GM18519 (cell line): ENCODE measurements around the gene STPG3.

Experiments
- ATAC-seq: cut with Tn5 transposase; IDR thresholded peaks from one replicate; pipeline ENCODE4 v1.9.1; 2021; ENCODE audit warnings: mild to moderate bottlenecking, moderate library complexity; ENCODE audit not compliant: unreplicated experiment, low FRiP score

The STPG3 gene

GRCh38 chr9:137264067-137264466 lies 13.0 kb downstream of the STPG3 start:
- ATAC-seq = no peak

DNA sequence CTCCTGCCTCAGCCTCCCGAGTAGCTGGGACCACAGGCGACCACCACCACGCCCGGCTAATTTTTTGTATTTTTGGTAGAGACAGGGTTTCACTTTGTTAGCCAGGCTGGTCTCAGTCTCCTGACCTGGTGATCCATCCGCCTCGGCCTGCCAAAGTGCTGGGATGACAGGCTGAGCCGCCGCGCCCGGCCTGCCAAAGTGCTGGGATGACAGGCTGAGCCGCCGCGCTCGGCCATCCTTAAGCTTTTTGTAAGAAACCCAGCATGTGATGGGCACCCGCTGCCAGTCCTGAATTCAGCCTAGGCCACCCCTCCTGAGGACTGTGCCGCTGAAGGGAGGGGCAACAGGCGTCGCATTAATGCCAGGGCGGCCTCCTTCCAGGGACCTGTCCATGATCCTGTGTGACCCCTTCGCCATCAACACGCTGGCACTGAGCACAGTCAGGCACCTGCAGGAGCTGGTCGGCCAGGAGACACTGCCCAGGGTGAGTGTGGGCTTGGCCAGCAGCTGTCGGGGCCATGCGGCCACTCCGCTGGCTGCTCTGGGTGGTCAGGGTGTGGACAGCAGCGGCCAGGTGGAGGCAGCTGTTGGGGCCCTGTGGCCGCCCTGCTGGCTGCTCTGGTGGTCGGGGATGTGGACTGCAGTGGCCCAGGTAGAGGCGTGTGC lies 14.5 kb downstream of the STPG3 start:
- no peak for ATAC-seq

- no peak for ATAC-seq
These were observed 15.1 kb downstream of the STPG3 start for GRCh38 chr9:137266162-137266527.

- no peak for ATAC-seq
These were observed 15.7 kb downstream of the STPG3 start for GRCh38 chr9:137266585-137267453.

DNA sequence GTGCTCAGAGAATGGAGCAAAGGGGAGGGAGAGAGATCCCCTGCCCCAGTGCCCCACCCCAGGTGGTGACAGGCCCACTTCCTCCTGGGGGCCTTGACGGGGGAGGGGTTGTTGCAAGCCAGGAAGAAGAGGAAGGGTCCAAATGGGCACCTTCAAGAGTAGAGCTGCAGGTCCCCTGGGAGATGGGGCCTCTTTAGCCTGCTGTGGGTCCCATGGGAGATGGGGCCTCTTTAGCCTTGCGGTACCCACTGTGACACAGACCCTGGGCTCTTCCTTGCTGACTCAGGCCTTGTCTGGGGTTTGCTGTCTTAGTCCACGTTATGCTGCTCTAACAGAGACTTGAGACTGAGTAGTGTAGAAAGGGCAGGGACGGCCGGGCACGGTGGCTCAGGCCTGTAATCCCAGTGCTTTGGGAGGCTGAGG lies 16.9 kb downstream of the STPG3 start:
- no peak for ATAC-seq

DNA sequence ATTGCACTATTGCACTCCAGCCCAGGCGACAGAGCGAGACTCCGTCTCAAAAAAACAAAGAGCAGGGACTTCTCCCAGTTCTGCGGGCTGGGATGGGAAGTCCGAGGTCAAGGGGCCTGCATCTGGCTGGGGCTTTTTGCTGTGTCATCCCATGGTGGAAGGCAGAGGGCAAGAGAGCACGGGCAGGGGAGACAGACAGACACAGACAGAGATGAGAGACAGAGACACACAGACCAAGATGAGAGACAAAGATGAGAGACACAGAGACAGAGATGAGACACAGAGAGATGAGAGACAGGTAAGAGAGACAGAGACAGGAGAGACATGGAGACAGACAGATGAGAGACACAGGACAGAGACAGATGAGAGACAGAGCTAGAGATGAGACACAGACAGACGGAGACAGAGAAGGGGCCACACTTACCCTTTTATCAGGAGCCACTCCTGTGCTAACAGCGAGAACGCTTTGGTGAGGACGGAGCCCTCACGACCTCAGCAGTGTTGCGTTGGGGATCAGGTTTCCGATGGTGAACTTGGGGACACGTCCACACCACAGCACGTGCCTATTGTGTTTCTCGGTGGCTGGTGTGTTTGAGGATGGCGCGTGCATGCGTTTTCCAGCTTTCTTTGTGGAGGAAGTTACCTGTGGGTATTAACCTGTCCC lies 17.6 kb downstream of the STPG3 start:
- ATAC-seq = no peak

DNA sequence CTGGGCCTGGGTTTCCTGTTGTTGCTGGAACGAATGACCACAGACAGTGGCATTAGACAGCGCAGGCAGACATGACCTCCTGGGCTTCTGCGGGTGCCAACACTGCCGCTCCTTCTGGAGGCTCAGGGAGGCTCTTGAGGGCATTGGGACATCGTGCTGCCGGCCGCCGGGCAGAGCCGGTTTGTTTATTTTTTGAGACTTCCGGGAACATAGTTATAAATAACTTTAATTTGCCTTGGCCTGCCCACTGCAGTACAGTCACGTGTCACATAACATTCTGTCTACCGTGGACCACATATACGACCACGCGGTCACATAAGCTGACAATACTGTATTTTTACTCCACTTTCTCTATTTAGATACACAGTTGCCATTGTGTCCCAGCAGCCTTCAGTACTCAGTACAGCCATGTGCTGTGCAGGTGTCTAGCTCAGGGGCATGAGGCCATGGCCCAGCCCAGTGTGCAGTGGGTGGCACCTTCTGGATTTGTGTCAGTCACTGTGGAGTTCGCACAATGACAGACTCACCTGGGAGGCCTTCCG lies 18.2 kb downstream of the STPG3 start:
- ATAC-seq = no peak

GRCh38 chr9:137270929-137271695 lies 20.0 kb downstream of the STPG3 start:
- no peak for ATAC-seq

GRCh38 chr9:137271696-137272076 lies 20.6 kb downstream of the STPG3 start:
- ATAC-seq = no peak

DNA sequence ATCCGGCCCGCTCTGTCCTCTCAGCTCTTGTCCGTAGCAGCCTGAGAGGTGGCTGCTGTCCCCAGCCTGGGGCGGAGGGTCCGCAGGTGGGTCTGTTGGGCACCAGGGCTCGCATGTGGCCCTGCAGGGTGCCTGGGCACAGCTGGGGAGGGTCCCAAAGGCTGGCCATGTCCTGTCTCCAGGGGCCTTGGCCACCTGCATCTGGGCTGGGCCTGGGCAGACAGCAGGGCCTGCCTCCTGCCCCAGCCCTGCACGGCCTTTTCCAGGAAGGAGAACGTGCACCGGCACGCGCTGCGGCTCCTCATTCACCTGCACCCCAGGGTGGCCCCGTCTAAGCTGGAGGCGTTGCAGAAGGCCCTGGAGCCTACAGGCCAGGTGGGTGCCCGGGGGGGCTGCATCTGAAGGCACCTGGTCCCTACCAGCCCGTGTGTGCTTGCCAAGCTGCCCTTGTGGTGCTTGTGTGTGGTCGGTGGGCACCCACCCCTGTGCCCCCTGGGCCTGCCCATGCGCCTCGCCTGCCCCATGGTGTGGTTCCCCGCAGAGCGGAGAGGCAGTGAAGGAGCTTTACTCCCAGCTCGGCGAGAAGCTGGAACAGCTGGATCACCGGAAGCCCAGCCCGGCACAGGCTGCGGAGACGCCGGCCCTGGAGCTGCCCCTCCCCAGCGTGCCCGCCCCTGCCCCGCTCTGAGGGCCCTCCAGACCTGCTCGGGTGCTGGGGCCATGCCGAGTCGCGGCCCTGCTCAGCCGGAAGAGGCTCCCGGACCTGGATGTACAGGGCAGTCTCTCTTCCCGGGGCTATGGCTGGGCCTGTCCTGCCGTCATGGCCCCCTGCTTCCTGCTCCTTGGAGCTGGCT lies 21.4 kb downstream of the STPG3 start:
- no peak for ATAC-seq

DNA sequence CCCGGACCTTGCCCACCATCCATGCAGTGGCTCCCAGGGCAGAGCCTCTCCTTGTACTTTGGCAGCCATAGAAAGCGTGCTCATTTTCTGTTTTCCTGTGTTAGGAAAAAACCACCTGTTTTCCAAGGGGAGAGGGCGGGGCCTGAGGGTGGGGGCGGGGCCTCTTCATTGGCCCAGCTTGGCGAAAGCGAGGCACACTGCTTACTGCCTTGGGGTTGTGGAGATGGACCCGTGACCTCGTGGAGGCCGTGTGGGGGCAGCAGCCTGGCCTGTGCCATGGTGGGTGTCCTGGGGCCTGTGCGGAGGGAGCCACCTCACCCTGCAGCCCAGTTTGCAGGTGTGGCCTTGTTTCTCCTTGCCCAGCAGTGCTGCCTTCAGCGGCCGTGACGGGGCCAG lies 22.0 kb downstream of the STPG3 start:
- ATAC-seq = no peak

DNA sequence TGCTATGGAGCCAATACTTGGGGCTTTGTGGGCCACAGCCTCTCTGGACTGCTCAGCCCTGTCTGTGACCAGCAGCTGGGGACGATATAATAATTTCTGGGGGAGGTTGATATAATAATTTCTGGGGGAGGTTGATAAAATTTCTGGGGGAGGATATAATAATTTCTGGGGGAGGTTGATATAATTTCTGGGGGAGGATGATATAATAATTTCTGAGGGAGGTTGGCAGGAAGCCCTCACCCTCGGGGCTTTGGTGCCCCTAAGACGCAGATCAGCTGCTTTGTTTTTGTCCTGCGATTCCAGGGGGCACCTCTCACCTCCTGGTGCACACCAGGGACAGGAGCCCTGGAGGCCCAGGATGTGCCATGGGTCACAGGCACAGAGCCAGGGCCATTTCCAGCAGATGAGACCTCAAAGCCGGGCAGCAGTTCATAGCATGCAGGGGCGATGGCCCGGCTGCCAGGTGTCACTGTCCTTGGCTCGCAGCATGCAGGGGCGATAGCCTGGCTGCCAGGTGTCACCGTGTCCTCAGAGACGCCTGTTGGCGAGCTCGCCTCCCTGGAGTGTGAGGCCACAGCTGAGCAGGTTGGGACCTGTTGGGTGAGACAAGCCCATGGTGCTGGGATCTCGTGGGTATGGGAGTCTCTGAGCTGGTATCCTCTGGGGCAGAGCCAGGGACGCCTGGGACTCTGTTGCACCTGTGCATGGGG lies 22.7 kb downstream of the STPG3 start:
- ATAC-seq = no peak

DNA sequence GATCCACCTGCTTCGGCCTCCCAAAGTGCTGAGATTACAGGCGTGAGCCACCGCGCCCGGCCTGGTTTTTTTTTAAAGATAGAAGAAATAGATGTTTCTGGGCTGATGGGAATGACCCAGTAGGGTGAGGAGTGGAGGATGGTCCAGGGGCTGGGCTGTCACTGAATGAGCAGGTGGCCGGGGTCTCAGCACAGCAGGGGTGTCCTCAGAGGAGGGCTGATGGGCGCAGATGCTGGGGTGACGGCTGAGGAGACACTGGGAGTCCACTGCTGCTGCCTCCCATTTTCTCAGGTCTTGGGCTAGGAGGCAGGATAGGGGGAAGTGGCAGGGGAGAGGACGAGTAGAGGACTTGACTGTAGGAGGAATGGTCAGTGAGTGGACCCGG lies 24.1 kb downstream of the STPG3 start:
- ATAC-seq = no peak

- ATAC-seq = no peak
These were observed 24.7 kb downstream of the STPG3 start for GRCh38 chr9:137275588-137276472.

DNA sequence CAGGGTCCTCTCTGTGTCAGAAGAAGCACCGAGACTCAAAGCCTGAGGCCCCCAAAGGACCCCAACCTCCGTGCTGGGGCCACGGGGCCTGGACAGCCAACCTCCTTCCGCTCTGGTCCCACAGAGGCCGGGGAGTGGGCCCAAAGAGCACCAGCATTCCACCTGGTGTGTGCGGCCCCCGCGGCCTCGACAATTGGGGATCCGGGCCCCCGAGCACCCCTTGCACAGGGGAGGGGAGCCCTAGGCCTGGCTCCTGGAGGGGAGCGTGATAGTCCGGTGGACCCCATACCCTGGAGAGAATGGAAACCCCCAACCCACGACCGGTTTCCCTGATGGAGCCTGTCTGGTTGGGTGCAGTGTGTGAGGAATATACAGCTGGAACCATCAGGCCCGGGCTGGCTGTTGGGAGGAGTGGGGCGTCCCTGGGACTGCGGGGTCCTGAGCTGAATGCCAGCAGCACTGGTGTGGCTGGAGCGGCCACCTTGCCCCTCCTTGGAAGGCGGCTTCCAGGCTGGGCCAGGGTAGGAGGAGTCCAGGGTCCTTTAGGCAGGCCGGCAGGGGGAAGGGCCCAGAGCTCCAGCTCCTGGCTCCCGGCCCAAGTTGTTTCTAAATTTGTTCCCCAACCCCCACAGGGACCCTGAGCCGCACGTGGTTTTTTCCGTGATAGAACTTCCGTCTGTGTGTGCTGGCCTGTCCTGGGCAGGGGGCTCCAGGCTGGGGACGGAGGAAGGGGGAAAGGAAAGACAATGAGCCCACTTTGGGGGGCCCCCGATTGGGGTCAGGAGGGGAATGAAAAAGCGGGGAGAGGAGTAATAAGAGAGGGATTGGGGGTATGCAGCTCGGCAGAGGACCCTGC lies 25.6 kb downstream of the STPG3 start:
- ATAC-seq = no peak

- ATAC-seq = peak; percentile 39
These were observed 26.4 kb downstream of the STPG3 start, which contains the start of gene TOR4A for GRCh38 chr9:137277329-137278041. Gene TOR4A (plus strand): TSS chr9:137277726. CDS start chr9:137278690, 964 bp downstream.
